Endodermal cell (in vitro differentiated cells): ENCODE data around the gene CLMP. TPM values are rescaled to one million over a fixed set of nuclear protein-coding genes. Genes with fewer than 3 reads are reported as not detected.

Source experiments
- DNase-seq: peaks from one replicate; pipeline ENCODE4 v3.0.0-alpha.2; 2017
- H3K27ac ChIP-seq: 2 replicates; pipeline ENCODE4 v1.5.1; 2013; ENCODE audit warnings: mild to moderate bottlenecking, low read depth, low read length, moderate library complexity
- H3K27me3 ChIP-seq: 2 replicates; pipeline ENCODE4 v1.6.1; 2013; ENCODE audit warnings: mild to moderate bottlenecking, low read length, moderate library complexity; ENCODE audit not compliant: insufficient read depth, control insufficient read depth, poor library complexity, severe bottlenecking
- H3K36me3 ChIP-seq: 2 replicates; pipeline ENCODE4 v1.7.0; 2013; ENCODE audit warnings: mild to moderate bottlenecking, low read length, moderate library complexity; ENCODE audit not compliant: control insufficient read depth, insufficient read depth
- H3K4me1 ChIP-seq: one replicate; pipeline ENCODE4 v1.7.0; 2013; ENCODE audit warnings: low read length; ENCODE audit not compliant: control insufficient read depth, insufficient read depth
- H3K4me3 ChIP-seq: 2 replicates; pipeline ENCODE4 v1.5.1; 2013; ENCODE audit warnings: mild to moderate bottlenecking, low read length, moderate library complexity
- H3K9ac ChIP-seq: 2 replicates; pipeline ENCODE4 v1.6.1; 2013; ENCODE audit warnings: mild to moderate bottlenecking, low read length, moderate library complexity; ENCODE audit not compliant: poor library complexity, severe bottlenecking; ENCODE audit errors: extremely low read depth
- H3K9me3 ChIP-seq: 2 replicates; pipeline ENCODE4 v1.6.1; 2013; ENCODE audit warnings: mild to moderate bottlenecking, low read length, moderate library complexity; ENCODE audit not compliant: control insufficient read depth
- H3K27ac Mint-ChIP-seq: 2 replicates; pipeline ENCODE4 v1.8.0; 2020; ENCODE audit warnings: mixed read lengths
- H3K27me3 Mint-ChIP-seq: 2 replicates; pipeline ENCODE4 v1.8.0; 2021; ENCODE audit warnings: mild to moderate bottlenecking, mixed read lengths; ENCODE audit not compliant: insufficient read depth
- H3K36me3 Mint-ChIP-seq: 2 replicates; pipeline ENCODE4 v1.8.0; 2020; ENCODE audit warnings: low read depth, mixed read lengths
- H3K4me1 Mint-ChIP-seq: 2 replicates; pipeline ENCODE4 v1.8.0; 2020; ENCODE audit warnings: mixed read lengths
- H3K4me3 Mint-ChIP-seq: 2 replicates; pipeline ENCODE4 v1.8.0; 2020; ENCODE audit warnings: mild to moderate bottlenecking, moderate library complexity, mixed read lengths
- H3K9me3 Mint-ChIP-seq: 2 replicates; pipeline ENCODE4 v1.8.0; 2020; ENCODE audit warnings: mild to moderate bottlenecking, mixed read lengths
- WGBS, 2 experiments: methylation state at CpG; one replicate each; pipeline versions ENCODE4 v1.1.5 to v1.1.7; 2013; ENCODE audit warnings: missing lambda C conversion rate in 2 of 2, mixed read lengths in 1 of 2; ENCODE audit not compliant: insufficient coverage in 1 of 2, insufficient read length in 1 of 2; 5-methylcytosine and 5-hydroxymethylcytosine counted together
- total RNA-seq, 2 donors: library from RNA; stranded (reverse); fragmentation: NEBNext Ultra II Directional in 1 of 2; extraction: Animal tissue kit (Norgen Biotek cat#: 25700) in 1 of 2; gene quantifications; 2 replicates in 1 of 2; 3 replicates in 1 of 2; pipeline ENCODE4 v1.2.1, GENCODE V29; 2021
- TF ChIP-seq, protein P1 (sequence below): fragments of 200-600 bp; sonication (generic); conservative IDR thresholded peaks from 2 replicates; pipeline ENCODE4 v1.5.0; 2021; ENCODE audit warnings: antibody characterized with exemption, mild to moderate bottlenecking

Gene CLMP
- total RNA-seq, 2 donors from 2014 or later, result 86.5 to 94.4 TPM

DNA sequence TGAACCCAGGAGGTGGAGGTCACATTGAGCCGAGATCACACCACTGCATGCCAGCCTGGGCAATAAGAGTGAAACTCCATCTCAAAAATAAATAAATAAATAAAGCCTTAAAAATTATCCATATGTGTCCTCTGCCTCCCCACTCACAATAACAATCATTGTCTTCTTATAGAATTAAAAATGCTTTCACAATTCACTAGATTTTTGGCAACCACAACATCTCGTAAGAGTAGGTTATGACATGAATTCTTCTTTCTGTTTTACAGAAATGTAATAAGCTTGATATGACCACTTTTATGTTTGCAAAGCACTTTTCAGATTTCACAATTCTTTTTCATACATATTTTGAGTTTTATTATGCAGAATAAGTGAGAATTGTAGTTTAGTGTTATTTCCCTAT, 78.6 kb downstream of the CLMP start:
- Mint-ChIP-seq H3K9me3 (peaks cover 12% of the 10 kb centered on the region), H3K4me3 (no peak overlapping the region), H3K4me1 (peaks cover 2% of the 10 kb centered on the region), H3K27ac (no peak overlapping the region), H3K27me3 (no peaks in the 10 kb centered on the region), H3K36me3 (peaks cover 64% of the 10 kb centered on the region)
- no peak overlapping the region for H3K4me3 ChIP-seq
- peaks cover 46% of the 10 kb centered on the region for H3K36me3 ChIP-seq
- H3K9me3 ChIP-seq, result peaks cover 24% of the 10 kb centered on the region
- 94 to 100% methylated on average over 1 to 2 of the region's 2 CpGs for WGBS, 2 experiments
- DNase-seq, result no peak
- no peak overlapping the region for H3K9ac ChIP-seq
- no peak overlapping the region for H3K27ac ChIP-seq
- H3K4me1 ChIP-seq, result no peaks in the 10 kb centered on the region
- H3K27me3 ChIP-seq, result no peaks in the 10 kb centered on the region
- TF ChIP-seq, protein P1, sequence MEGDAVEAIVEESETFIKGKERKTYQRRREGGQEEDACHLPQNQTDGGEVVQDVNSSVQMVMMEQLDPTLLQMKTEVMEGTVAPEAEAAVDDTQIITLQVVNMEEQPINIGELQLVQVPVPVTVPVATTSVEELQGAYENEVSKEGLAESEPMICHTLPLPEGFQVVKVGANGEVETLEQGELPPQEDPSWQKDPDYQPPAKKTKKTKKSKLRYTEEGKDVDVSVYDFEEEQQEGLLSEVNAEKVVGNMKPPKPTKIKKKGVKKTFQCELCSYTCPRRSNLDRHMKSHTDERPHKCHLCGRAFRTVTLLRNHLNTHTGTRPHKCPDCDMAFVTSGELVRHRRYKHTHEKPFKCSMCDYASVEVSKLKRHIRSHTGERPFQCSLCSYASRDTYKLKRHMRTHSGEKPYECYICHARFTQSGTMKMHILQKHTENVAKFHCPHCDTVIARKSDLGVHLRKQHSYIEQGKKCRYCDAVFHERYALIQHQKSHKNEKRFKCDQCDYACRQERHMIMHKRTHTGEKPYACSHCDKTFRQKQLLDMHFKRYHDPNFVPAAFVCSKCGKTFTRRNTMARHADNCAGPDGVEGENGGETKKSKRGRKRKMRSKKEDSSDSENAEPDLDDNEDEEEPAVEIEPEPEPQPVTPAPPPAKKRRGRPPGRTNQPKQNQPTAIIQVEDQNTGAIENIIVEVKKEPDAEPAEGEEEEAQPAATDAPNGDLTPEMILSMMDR, result no peak

DNA sequence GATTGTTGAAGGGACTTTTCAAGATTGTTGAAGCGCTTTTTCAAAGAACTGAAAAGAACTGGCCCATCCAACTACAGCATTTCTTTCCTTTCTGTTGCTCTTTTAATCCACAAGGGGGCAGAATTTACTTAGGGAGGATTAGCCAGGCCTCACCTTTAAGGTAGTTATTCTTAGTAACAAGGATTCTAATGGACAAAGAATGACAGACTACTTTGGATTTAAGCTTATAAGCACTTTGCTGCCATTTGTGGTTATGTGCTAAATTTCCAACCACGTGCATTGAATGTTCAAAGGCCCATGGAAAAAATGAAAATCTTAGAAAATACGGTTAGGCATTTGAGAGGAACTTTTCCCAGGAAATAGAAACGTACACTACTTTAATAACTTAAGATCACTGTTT, 83.6 kb downstream of the CLMP start:
- Mint-ChIP-seq H3K27me3 (no peaks in the 10 kb centered on the region), H3K27ac (peak overlapping the region; percentile 33), H3K4me3 (no peak overlapping the region), H3K4me1 (peaks cover 34% of the 10 kb centered on the region), H3K9me3 (peaks cover 7% of the 10 kb centered on the region), H3K36me3 (peaks cover 40% of the 10 kb centered on the region)
- H3K36me3 ChIP-seq, result peaks cover 29% of the 10 kb centered on the region
- H3K9me3 ChIP-seq, result peaks cover 10% of the 10 kb centered on the region
- DNase-seq, result no peak
- TF ChIP-seq, protein P1, result peak; percentile 91
- peaks cover 12% of the 10 kb centered on the region for H3K4me1 ChIP-seq
- H3K4me3 ChIP-seq, result no peak overlapping the region
- WGBS, 2 experiments, result 63 to 70% methylated on average over 3 to 4 of the region's 4 CpGs
- no peak overlapping the region for H3K27ac ChIP-seq
- H3K9ac ChIP-seq, result no peak overlapping the region
- H3K27me3 ChIP-seq, result no peaks in the 10 kb centered on the region

DNA sequence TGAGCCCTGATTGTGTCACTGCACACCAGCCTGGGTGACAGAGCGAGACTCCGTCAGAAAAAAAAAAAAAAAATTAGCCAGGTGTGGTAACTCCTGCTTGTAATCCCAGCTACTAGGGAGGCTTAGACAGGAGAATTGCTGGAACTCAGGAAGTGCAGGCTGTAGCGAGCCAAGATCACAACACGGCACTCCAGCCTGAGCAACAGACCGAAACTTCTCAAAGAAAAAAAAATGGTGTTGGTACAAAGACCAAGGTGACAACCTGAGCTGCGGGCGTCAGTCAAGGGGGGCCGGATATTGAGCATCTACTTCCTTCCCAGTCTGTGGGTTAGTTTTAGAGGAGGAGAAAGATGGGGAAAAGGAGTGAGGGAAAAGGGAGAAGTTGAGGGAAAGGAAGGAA, 84.7 kb downstream of the CLMP start:
- peak overlapping the region; percentile 84 for H3K27ac Mint-ChIP-seq
- H3K9me3 ChIP-seq, result no peaks in the 10 kb centered on the region
- H3K4me3 Mint-ChIP-seq, result no peak overlapping the region
- no peaks in the 10 kb centered on the region for H3K27me3 ChIP-seq
- TF ChIP-seq, protein P1, result no peak
- peaks cover 34% of the 10 kb centered on the region for H3K4me1 Mint-ChIP-seq
- no peaks in the 10 kb centered on the region for H3K27me3 Mint-ChIP-seq
- H3K36me3 ChIP-seq, result peaks cover 22% of the 10 kb centered on the region
- peaks cover 35% of the 10 kb centered on the region for H3K36me3 Mint-ChIP-seq
- 89% methylated on average over 6 to 8 of the region's 8 CpGs for WGBS, 2 experiments
- no peak overlapping the region for H3K27ac ChIP-seq
- H3K9me3 Mint-ChIP-seq, result no peaks in the 10 kb centered on the region
- no peak overlapping the region for H3K9ac ChIP-seq
- DNase-seq, result no peak
- H3K4me3 ChIP-seq, result no peak overlapping the region
- peaks cover 12% of the 10 kb centered on the region for H3K4me1 ChIP-seq
